Neural progenitor cell (in vitro differentiated cells): Measurements from ENCODE around the gene LTBP1. TPM values are rescaled to one million over a fixed set of nuclear protein-coding genes. Genes with fewer than 3 reads are reported as not detected.

Experiments
- DNase-seq: peaks from one replicate; pipeline ENCODE4 v3.0.0-alpha.2; 2016; ENCODE audit warnings: low spot score
- H2AFZ ChIP-seq: fragments of 200-600 bp; sonication (generic); replicated peaks from 2 replicates; pipeline ENCODE4 v1.6.1; 2016; ENCODE audit warnings: antibody characterized with exemption
- H3F3A ChIP-seq: fragments of 200-600 bp; sonication (generic); 2 replicates; pipeline ENCODE4 v1.6.1; 2016; ENCODE audit warnings: antibody characterized with exemption, low read depth
- H3K27ac ChIP-seq: fragments of 200-600 bp; sonication (generic); 2 replicates; pipeline ENCODE4 v1.5.1; 2016; ENCODE audit warnings: mild to moderate bottlenecking
- H3K27me3 ChIP-seq: fragments of 200-600 bp; sonication (generic); 2 replicates; pipeline ENCODE4 v1.6.1; 2016; ENCODE audit warnings: mild to moderate bottlenecking, moderate library complexity
- H3K36me3 ChIP-seq: fragments of 200-600 bp; sonication (generic); 2 replicates; pipeline ENCODE4 v1.5.1; 2016
- H3K4me1 ChIP-seq: fragments of 200-600 bp; sonication (generic); 2 replicates; pipeline ENCODE4 v1.6.1; 2016; ENCODE audit warnings: mixed run types
- H3K4me2 ChIP-seq: fragments of 200-600 bp; sonication (generic); 2 replicates; pipeline ENCODE4 v1.6.1; 2016
- H3K4me3 ChIP-seq: fragments of 200-600 bp; sonication (generic); 2 replicates; pipeline ENCODE4 v1.5.1; 2016
- H3K79me2 ChIP-seq: fragments of 200-600 bp; sonication (generic); 2 replicates; pipeline ENCODE4 v1.6.1; 2016; ENCODE audit warnings: low read depth
- H3K9ac ChIP-seq: fragments of 200-600 bp; sonication (generic); 2 replicates; pipeline ENCODE4 v1.6.1; 2016
- H3K9me3 ChIP-seq: fragments of 200-600 bp; sonication (generic); 2 replicates; pipeline ENCODE4 v1.5.1; 2016; ENCODE audit warnings: low read depth
- H4K20me1 ChIP-seq: fragments of 200-600 bp; sonication (generic); 2 replicates; pipeline ENCODE4 v1.6.1; 2016; ENCODE audit warnings: low read depth
- H3K27ac Mint-ChIP-seq: 3 replicates; pipeline ENCODE4 v1.8.0; 2021; ENCODE audit warnings: mixed read lengths
- H3K27me3 Mint-ChIP-seq: 2 replicates; pipeline ENCODE4 v1.8.0; 2022; ENCODE audit warnings: low read depth, mild to moderate bottlenecking, inconsistent platforms, moderate library complexity, mixed read lengths; ENCODE audit not compliant: insufficient read depth
- H3K36me3 Mint-ChIP-seq: 3 replicates; pipeline ENCODE4 v1.8.0; 2021; ENCODE audit warnings: mixed read lengths
- H3K4me1 Mint-ChIP-seq: 3 replicates; pipeline ENCODE4 v1.8.0; 2021; ENCODE audit warnings: mixed read lengths
- H3K4me3 Mint-ChIP-seq: 3 replicates; pipeline ENCODE4 v1.8.0; 2021; ENCODE audit warnings: mild to moderate bottlenecking, moderate library complexity, mixed read lengths
- H3K9me3 Mint-ChIP-seq: 3 replicates; pipeline ENCODE4 v1.8.0; 2020; ENCODE audit warnings: mixed read lengths
- CTCF ChIP-seq: fragments of 200-600 bp; sonication (generic); IDR thresholded peaks from 2 replicates; pipeline ENCODE4 v1.5.1; 2017; ENCODE audit warnings: antibody characterized with exemption, mild to moderate bottlenecking
- EZH2 ChIP-seq: fragments of 200-600 bp; sonication (generic); IDR thresholded peaks from 2 replicates; pipeline ENCODE4 v1.6.1; 2017; ENCODE audit warnings: antibody characterized with exemption, mild to moderate bottlenecking, moderate library complexity
- EZH2phosphoT487 ChIP-seq: fragments of 200-600 bp; sonication (generic); IDR thresholded peaks from 2 replicates; pipeline ENCODE4 v1.6.1; 2017; ENCODE audit warnings: antibody characterized with exemption
- total RNA-seq: library from RNA; depleted of rRNA; stranded (reverse); fragments of >200 nt; gene quantifications from 2 replicates; pipeline ENCODE4 v1.2.3, GENCODE V29; 2015; ENCODE audit warnings: low replicate concordance

Gene LTBP1
- total RNA-seq, 1 donor from 2014 or later = 50.5 TPM

DNA sequence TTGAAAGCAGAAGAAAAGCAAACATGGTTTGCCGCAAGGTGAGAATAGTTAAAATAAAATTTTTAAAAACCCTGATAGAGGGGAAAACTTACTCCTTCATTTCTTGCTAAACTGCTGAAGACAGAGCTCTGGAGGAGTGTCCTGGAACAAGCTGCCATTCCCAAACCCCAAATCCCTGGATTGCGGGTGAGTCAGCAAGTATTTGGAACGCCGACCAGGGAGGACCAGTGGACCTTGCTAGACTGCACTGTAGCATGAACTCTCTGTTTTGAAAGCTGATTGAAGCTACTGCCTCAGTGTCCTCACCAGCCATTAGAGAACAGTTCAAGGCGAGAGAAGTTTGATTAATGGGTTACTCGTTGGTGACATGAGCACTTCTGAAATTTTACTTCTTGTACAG is 430.3 kb downstream of the LTBP1 start:
- no peak for TF ChIP-seq CTCF
- TF ChIP-seq EZH2 = no peak
- no peak for TF ChIP-seq EZH2phosphoT487
- no peaks in the 10 kb centered on the region for H3K9me3 Mint-ChIP-seq
- DNase-seq = no peak
- peaks cover 10% of the 10 kb centered on the region for H3K4me1 Mint-ChIP-seq
- no peak overlapping the region for H3K27ac Mint-ChIP-seq
- H3K36me3 Mint-ChIP-seq = peaks cover 3% of the 10 kb centered on the region
- Histone ChIP-seq H3K9me3 (no peaks in the 10 kb centered on the region), H4K20me1 (peaks cover 4% of the 10 kb centered on the region), H3K27me3 (no peaks in the 10 kb centered on the region), H3K79me2 (no peaks in the 10 kb centered on the region), H2AFZ (no peak overlapping the region), H3K4me3 (no peak overlapping the region), H3K9ac (no peak overlapping the region), H3K4me2 (no peak overlapping the region), H3K27ac (no peak overlapping the region), H3K36me3 (no peaks in the 10 kb centered on the region), H3F3A (peaks cover 23% of the 10 kb centered on the region), H3K4me1 (peaks cover 19% of the 10 kb centered on the region)
- H3K27me3 Mint-ChIP-seq = no peaks in the 10 kb centered on the region
- H3K4me3 Mint-ChIP-seq = no peak overlapping the region

DNA sequence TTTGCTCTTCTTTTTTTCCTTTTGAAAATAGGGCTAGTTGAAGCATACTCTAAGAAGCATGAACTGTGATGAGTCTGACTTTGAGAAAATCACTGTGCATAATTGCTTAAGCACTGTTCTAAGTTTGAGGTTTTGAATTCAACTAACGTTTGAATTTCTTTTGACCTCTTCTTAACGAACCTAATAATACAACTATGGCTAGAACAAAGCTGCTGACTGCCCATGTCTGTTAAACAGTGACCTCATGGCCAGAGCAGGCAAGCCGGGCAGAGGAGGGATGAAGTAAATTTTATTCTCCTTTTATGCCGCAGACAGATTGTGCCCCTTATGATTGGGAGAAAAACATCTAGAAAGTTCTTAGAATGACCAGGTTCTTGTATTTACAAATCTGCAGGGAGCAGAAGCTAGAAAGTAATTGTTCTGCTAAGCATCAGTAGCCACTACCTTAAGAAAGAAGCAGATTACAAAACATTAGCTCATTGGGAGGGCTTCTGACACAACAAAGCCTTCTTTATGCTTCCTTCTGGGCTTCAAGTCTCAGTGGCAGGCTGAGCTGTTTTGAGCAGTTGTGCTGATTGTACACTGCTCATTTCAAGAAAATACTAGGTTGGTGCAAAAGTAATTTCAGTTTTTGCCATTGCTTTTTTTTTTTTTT is 431.9 kb downstream of the LTBP1 start:
- H3K4me1 Mint-ChIP-seq = peaks cover 10% of the 10 kb centered on the region
- H3K36me3 Mint-ChIP-seq = peaks cover 3% of the 10 kb centered on the region

GRCh38 chr2:33380001-33380609 is 433.4 kb downstream of the LTBP1 start:
- no peak overlapping the region for H3K4me3 ChIP-seq
- peaks cover 4% of the 10 kb centered on the region for H4K20me1 ChIP-seq
- H3K79me2 ChIP-seq = no peaks in the 10 kb centered on the region
- no peaks in the 10 kb centered on the region for H3K27me3 ChIP-seq
- H3K4me3 Mint-ChIP-seq = no peak overlapping the region
- no peak overlapping the region for H3K27ac Mint-ChIP-seq
- peaks cover 20% of the 10 kb centered on the region for H3K4me1 Mint-ChIP-seq
- H3K27ac ChIP-seq = no peak overlapping the region
- TF ChIP-seq CTCF = peak; percentile 85
- no peak for TF ChIP-seq EZH2
- H3K4me2 ChIP-seq = no peak overlapping the region
- H3K27me3 Mint-ChIP-seq = no peaks in the 10 kb centered on the region
- H3K4me1 ChIP-seq = peaks cover 19% of the 10 kb centered on the region
- no peak overlapping the region for H2AFZ ChIP-seq
- H3K9me3 ChIP-seq = no peaks in the 10 kb centered on the region
- no peak overlapping the region for H3K9ac ChIP-seq
- H3K36me3 Mint-ChIP-seq = peaks cover 3% of the 10 kb centered on the region
- H3K9me3 Mint-ChIP-seq = peaks cover 2% of the 10 kb centered on the region
- peaks cover 23% of the 10 kb centered on the region for H3F3A ChIP-seq
- peak; percentile 10 for DNase-seq
- H3K36me3 ChIP-seq = no peaks in the 10 kb centered on the region

More for the DNA sequence above, 431.9 kb downstream of the LTBP1 start:
- Mint-ChIP-seq H3K4me3 (no peak overlapping the region), H3K27ac (peak overlapping the region; percentile 23), H3K27me3 (no peaks in the 10 kb centered on the region), H3K9me3 (peaks cover 2% of the 10 kb centered on the region)
- Histone ChIP-seq H3K27ac (peak overlapping the region; percentile 55), H4K20me1 (peaks cover 4% of the 10 kb centered on the region), H3K4me1 (peaks cover 19% of the 10 kb centered on the region), H3K36me3 (no peaks in the 10 kb centered on the region), H3K4me2 (peak overlapping the region; percentile 18), H3K79me2 (no peaks in the 10 kb centered on the region), H3K27me3 (no peaks in the 10 kb centered on the region), H3K9me3 (no peaks in the 10 kb centered on the region), H3K4me3 (no peak overlapping the region), H3K9ac (no peak overlapping the region), H3F3A (peaks cover 23% of the 10 kb centered on the region), H2AFZ (no peak overlapping the region)
- DNase-seq = peak; percentile 70
- TF ChIP-seq CTCF (no peak), EZH2phosphoT487 (no peak), EZH2 (no peak)
